ENCODE results near the gene ZNF26. TPM values are rescaled to one million over a fixed set of nuclear protein-coding genes. Genes with fewer than 3 reads are reported as not detected.

Gene ZNF26
- total RNA-seq, 6 experiments from 2014 or later, result 3.2 to 14.9 (median 3.9) TPM

- WGBS (ENCODE audit: insufficient coverage, low coverage, low lambda C conversion rate, missing lambda C conversion rate), result 89% methylated on average over 10 of the region's 12 CpGs
- Histone ChIP-seq H3K36me3 (no peaks in the 10 kb centered on the region), H3K27me3 (no peaks in the 10 kb centered on the region), H3K27ac (no peak overlapping the region), H3K9me3 (no peaks in the 10 kb centered on the region), H3K4me3 (no peak overlapping the region), H3K4me1 (no peaks in the 10 kb centered on the region)
- no peak for ATAC-seq
- intact Hi-C loops (cut with DNase I), result no loop called here
- no peak for DNase-seq
- TF ChIP-seq POLR2A (IDR thresholded peaks at IDR 0.05), result no peak
- no peak for TF ChIP-seq CTCF (IDR thresholded peaks at IDR 0.05)
Observed at GRCh38 chr12:132965796-132966195, 20.4 kb upstream of the ZNF26 start.

- DNase-seq, result no peak
- no peaks in the 10 kb centered on the region for H3K27me3 ChIP-seq
- H3K36me3 ChIP-seq, result no peaks in the 10 kb centered on the region
- H3K9me3 ChIP-seq, result no peaks in the 10 kb centered on the region
- no peak overlapping the region for H3K4me3 ChIP-seq
- TF ChIP-seq POLR2A (IDR thresholded peaks at IDR 0.05) (no peak), CTCF (IDR thresholded peaks at IDR 0.05) (no peak)
- no peak overlapping the region for H3K27ac ChIP-seq
- intact Hi-C loops (cut with DNase I), result no loop called here
- H3K4me1 ChIP-seq, result no peaks in the 10 kb centered on the region
- ATAC-seq, result peak in 1 of 4 donors; percentile 14
- 100% methylated on average over 1 of the region's 12 CpGs for WGBS (ENCODE audit: insufficient coverage, low coverage, low lambda C conversion rate, missing lambda C conversion rate)
Observed at GRCh38 chr12:132966676-132967415, 19.3 kb upstream of the ZNF26 start.

- Histone ChIP-seq H3K9me3 (no peaks in the 10 kb centered on the region), H3K27ac (no peak overlapping the region), H3K36me3 (no peaks in the 10 kb centered on the region), H3K27me3 (no peaks in the 10 kb centered on the region), H3K4me3 (no peak overlapping the region), H3K4me1 (no peaks in the 10 kb centered on the region)
- TF ChIP-seq POLR2A (IDR thresholded peaks at IDR 0.05) (no peak), CTCF (IDR thresholded peaks at IDR 0.05) (no peak)
- ATAC-seq, result no peak
- no CpG with 5 or more reads among the region's 21 CpGs for WGBS (ENCODE audit: insufficient coverage, low coverage, low lambda C conversion rate, missing lambda C conversion rate)
- intact Hi-C loops (cut with DNase I), result no loop called here
- DNase-seq, result no peak
Observed at GRCh38 chr12:132967736-132968135, 18.4 kb upstream of the ZNF26 start.

- WGBS (ENCODE audit: insufficient coverage, low coverage, low lambda C conversion rate, missing lambda C conversion rate), result 57% methylated on average over 1 of the region's 1 CpG
- H3K27ac ChIP-seq, result no peak overlapping the region
- H3K4me3 ChIP-seq, result no peak overlapping the region
- intact Hi-C loops (cut with DNase I), result no loop called here
- ATAC-seq (no peak), DNase-seq (no peak)
- H3K9me3 ChIP-seq, result peaks cover 0 to 4% (median 0%) of the 10 kb centered on the region in 4 donors
- TF ChIP-seq POLR2A (IDR thresholded peaks at IDR 0.05), result no peak
- TF ChIP-seq CTCF (IDR thresholded peaks at IDR 0.05), result no peak
- H3K36me3 ChIP-seq, result no peaks in the 10 kb centered on the region
- no peaks in the 10 kb centered on the region for H3K4me1 ChIP-seq
- H3K27me3 ChIP-seq, result no peaks in the 10 kb centered on the region
Observed at GRCh38 chr12:132972374-132972773, 13.8 kb upstream of the ZNF26 start.
